H1 (cell line): ENCODE results near the gene MNAT1. TPM values are rescaled to one million over a fixed set of nuclear protein-coding genes. Genes with fewer than 3 reads are reported as not detected.

ENCODE experiments used
- CTCF ChIA-PET: fragments of 300-600 bp; sonication (Branson Sonifier 250); formaldehyde crosslinking; loops from one replicate; lab custom pipeline; 2021; ENCODE audit not compliant: partially characterized antibody; lab: Charles Lee
- POLR2A ChIA-PET: fragments of 300-600 bp; sonication (Branson Sonifier 250); formaldehyde crosslinking; loops from one replicate; lab custom pipeline; 2021; ENCODE audit warnings: inconsistent platforms; ENCODE audit not compliant: partially characterized antibody; lab: Charles Lee
- DNase-seq, 2 experiments: peaks; one replicate each; pipeline versions ENCODE4 v3.0.0 to v3.0.0-alpha.2; 2010 to 2022; ENCODE audit warnings: low spot score in 2 of 2, low read depth in 1 of 2, mixed read lengths in 1 of 2
- FAIRE-seq: peaks from 2 replicates; lab custom pipeline; 2011; peaks lifted over from hg19 to GRCh38; lab: Jason Lieb, UNC
- H2AFZ ChIP-seq: 2 replicates; pipeline ENCODE4 v1.8.1; 2012; ENCODE audit warnings: low read length, inconsistent platforms
- H2AK5ac ChIP-seq: 2 replicates; pipeline ENCODE4 v1.6.1; 2013; ENCODE audit warnings: low read depth, low read length
- H2BK120ac ChIP-seq: replicated peaks from 2 replicates; pipeline ENCODE3; 2013; ENCODE audit warnings: low read depth, low read length, inconsistent platforms
- H2BK12ac ChIP-seq: 2 replicates; pipeline ENCODE4 v1.6.1; 2013; ENCODE audit warnings: low read depth, low read length
- H2BK15ac ChIP-seq: 2 replicates; pipeline ENCODE4 v1.6.1; 2013; ENCODE audit warnings: low read length
- H2BK20ac ChIP-seq: 2 replicates; pipeline ENCODE4 v1.6.1; 2013; ENCODE audit warnings: low read length
- H2BK5ac ChIP-seq: 2 replicates; pipeline ENCODE4 v1.6.1; 2013; ENCODE audit warnings: low read depth, low read length
- H3K14ac ChIP-seq: 2 replicates; pipeline ENCODE4 v1.6.1; 2013; ENCODE audit warnings: inconsistent platforms; ENCODE audit not compliant: insufficient read length
- H3K18ac ChIP-seq: 2 replicates; pipeline ENCODE4 v1.6.1; 2013; ENCODE audit warnings: low read length; ENCODE audit errors: extremely low read depth
- H3K23ac ChIP-seq: 2 replicates; pipeline ENCODE4 v1.6.1; 2013; ENCODE audit warnings: inconsistent platforms; ENCODE audit not compliant: insufficient read length
- H3K23me2 ChIP-seq: 2 replicates; pipeline ENCODE4 v1.6.1; 2013; ENCODE audit warnings: low read depth, low read length
- H3K27ac ChIP-seq: 2 replicates; pipeline ENCODE4 v1.6.1; 2011; ENCODE audit warnings: low read depth, low read length, inconsistent platforms
- H3K27me3 ChIP-seq, 4 experiments: replicated peaks in 1 of 4; 1 replicate in 1 of 4; 2 replicates in 3 of 4; pipeline versions ENCODE4 v1.6.1 to v1.8.1; 2011 to 2013; ENCODE audit warnings: low read length in 3 of 4, mild to moderate bottlenecking in 3 of 4, inconsistent platforms in 2 of 4, mixed read lengths in 2 of 4, moderate library complexity in 1 of 4; ENCODE audit not compliant: control insufficient read depth in 3 of 4, insufficient read depth in 3 of 4; ENCODE audit errors: extremely low read depth in 1 of 4
- H3K36me3 ChIP-seq, 4 experiments: 2 replicates each; pipeline versions ENCODE4 v1.6.1 to v1.8.1; 2011 to 2013; ENCODE audit warnings: mild to moderate bottlenecking in 4 of 4, low read length in 3 of 4, moderate library complexity in 2 of 4, control low read depth in 1 of 4, inconsistent platforms in 1 of 4; ENCODE audit not compliant: insufficient read depth in 4 of 4, control insufficient read depth in 2 of 4
- H3K4ac ChIP-seq: replicated peaks from 2 replicates; pipeline ENCODE3; 2013; ENCODE audit warnings: low read length, low read depth, mixed read lengths, inconsistent platforms; ENCODE audit not compliant: insufficient read length
- H3K4me1 ChIP-seq, 4 experiments: replicated peaks in 1 of 4; 1 replicate in 1 of 4; 2 replicates in 3 of 4; pipeline versions ENCODE4 v1.6.1 to v1.8.1; 2011 to 2013; ENCODE audit warnings: low read length in 3 of 4, inconsistent platforms in 2 of 4, mixed read lengths in 1 of 4; ENCODE audit not compliant: insufficient read depth in 4 of 4, control insufficient read depth in 3 of 4
- H3K4me2 ChIP-seq, 2 experiments: 2 replicates each; pipeline versions ENCODE4 v1.6.1 to v1.8.1; 2011 to 2013; ENCODE audit warnings: low read depth in 2 of 2, low read length in 2 of 2, control low read depth in 1 of 2, inconsistent platforms in 1 of 2, mild to moderate bottlenecking in 1 of 2; ENCODE audit not compliant: insufficient read depth in 1 of 2
- H3K4me3 ChIP-seq, 4 experiments: fragments of 200-600, 300-600 bp in 1 of 4; sonication (generic), shearing (Covaris generic), sonication (Bioruptor Twin) in 1 of 4; 2 replicates each; pipeline versions ENCODE4 v1.5.1 to v1.8.1; 2011 to 2016; ENCODE audit warnings: low read length in 4 of 4, low read depth in 3 of 4, control low read depth in 2 of 4, inconsistent platforms in 2 of 4, mild to moderate bottlenecking in 2 of 4, mixed read lengths in 1 of 4, moderate library complexity in 1 of 4; ENCODE audit not compliant: insufficient read depth in 2 of 4; ENCODE audit errors: extremely low read depth in 1 of 4
- H3K56ac ChIP-seq: replicated peaks from 2 replicates; pipeline ENCODE3; 2013; ENCODE audit warnings: low read depth, mild to moderate bottlenecking, mixed read lengths, low read length, inconsistent platforms; ENCODE audit not compliant: insufficient read length
- H3K79me1 ChIP-seq: 2 replicates; pipeline ENCODE4 v1.6.1; 2013; ENCODE audit warnings: low read depth, low read length, control low read depth
- H3K79me2 ChIP-seq, 2 experiments: 2 replicates each; pipeline versions ENCODE4 v1.6.1 to v1.8.1; 2012 to 2013; ENCODE audit warnings: low read length in 2 of 2, mild to moderate bottlenecking in 2 of 2, inconsistent platforms in 1 of 2; ENCODE audit not compliant: insufficient read depth in 2 of 2, control insufficient read depth in 1 of 2
- H3K9ac ChIP-seq, 4 experiments: replicated peaks in 1 of 4; 1 replicate in 1 of 4; 2 replicates in 3 of 4; pipeline versions ENCODE4 v1.6.1 to v1.8.1; 2011 to 2013; ENCODE audit warnings: low read depth in 3 of 4, low read length in 3 of 4, control low read depth in 2 of 4, mild to moderate bottlenecking in 2 of 4, moderate library complexity in 2 of 4, inconsistent platforms in 1 of 4; ENCODE audit errors: extremely low read depth in 1 of 4
- H3K9me3 ChIP-seq, 2 experiments: 2 replicates each; pipeline versions ENCODE4 v1.6.1 to v1.8.1; 2012 to 2013; ENCODE audit warnings: mild to moderate bottlenecking in 2 of 2, moderate library complexity in 2 of 2, control low read depth in 1 of 2, inconsistent platforms in 1 of 2, low read depth in 1 of 2, low read length in 1 of 2, mixed read lengths in 1 of 2; ENCODE audit not compliant: insufficient read depth in 2 of 2
- H4K20me1 ChIP-seq, 2 experiments: replicated peaks in 1 of 2; 2 replicates each; pipeline versions ENCODE3 to v1.8.1; 2011 to 2013; ENCODE audit warnings: inconsistent platforms in 2 of 2, low read length in 2 of 2, mild to moderate bottlenecking in 1 of 2; ENCODE audit not compliant: insufficient read depth in 2 of 2, control insufficient read depth in 1 of 2
- H4K5ac ChIP-seq: 2 replicates; pipeline ENCODE4 v1.6.1; 2013; ENCODE audit warnings: low read length, low read depth, mixed read lengths, inconsistent platforms; ENCODE audit not compliant: insufficient read length
- H4K8ac ChIP-seq: 2 replicates; pipeline ENCODE4 v1.8.0; 2013; ENCODE audit warnings: mild to moderate bottlenecking, moderate library complexity, low read length, inconsistent platforms; ENCODE audit not compliant: insufficient read depth; ENCODE audit errors: extremely low read depth
- H4K91ac ChIP-seq: replicated peaks from 2 replicates; pipeline ENCODE3; 2013; ENCODE audit warnings: low read length, mixed read lengths, inconsistent platforms; ENCODE audit not compliant: insufficient read length
- JUND ChIP-seq: IDR thresholded peaks from 2 replicates; pipeline ENCODE4 v1.6.1; 2011; ENCODE audit warnings: mild to moderate bottlenecking, improper control_type of control experiment, low read length
- ZNF274 ChIP-seq: IDR thresholded peaks from 2 replicates; pipeline ENCODE4 v1.7.0; 2012; ENCODE audit warnings: low read length, borderline replicate concordance; ENCODE audit errors: extremely low read depth
- WGBS, 2 experiments: shearing (Covaris generic) in 1 of 2; methylation state at CpG; one replicate each; pipeline versions ENCODE4 v1.1.6 to v1.1.7; 2013 to 2015; ENCODE audit warnings: low lambda C conversion rate in 2 of 2, mixed read lengths in 2 of 2, inconsistent platforms in 1 of 2, low coverage in 1 of 2, missing lambda C conversion rate in 1 of 2; ENCODE audit not compliant: insufficient replicate concordance in 2 of 2, insufficient coverage in 1 of 2, insufficient read length in 1 of 2; ENCODE audit errors: extremely low coverage in 1 of 2, missing lambda C conversion rate in 1 of 2; 5-methylcytosine and 5-hydroxymethylcytosine counted together
- polyA plus RNA-seq, 7 experiments: library from polyadenylated mRNA; depleted of rRNA in 3 of 7; stranded (reverse) in 5 of 7; unstranded in 2 of 7; fragments of >200 nt in 5 of 7; fragments of 200-250 nt in 2 of 7; gene quantifications; 1 replicate in 5 of 7; 2 replicates in 1 of 7; 4 replicates in 1 of 7; pipeline versions ENCODE4 v1.2.1 to v1.2.3, GENCODE V29; 2011 to 2013; ENCODE audit warnings: missing spikeins in 2 of 7, mixed read lengths in 2 of 7
- total RNA-seq: library from RNA; stranded (reverse); fragmentation: NEBNext Ultra II Directional; extraction: Animal tissue kit (Norgen Biotek cat#: 25700); gene quantifications from 2 replicates; pipeline ENCODE4 v1.2.1, GENCODE V29; 2021

MNAT1 gene
- total and polyA plus RNA-seq, 2 of the 8 experiments (the other 6 are each of a cell fraction or from before 2014, with no cell fraction given): 34.7 to 52.1 TPM

- no peak for FAIRE-seq
- DNase-seq: no peak
- POLR2A ChIA-PET: interaction anchor here (0.8 to 2.3 kb wide), 2 partner anchors 8 to 57 kb away, joined by 4 to 9 read pairs; no protein-coding TSS in a partner anchor
Observed at GRCh38 chr14:60713513-60713912, 21.0 kb upstream of the MNAT1 start.

More at GRCh38 chr14:60713513-60713912, 21.0 kb upstream of the MNAT1 start:
- no peak overlapping the region for H2BK5ac ChIP-seq
- no peak overlapping the region for H4K91ac ChIP-seq
- H3K9ac ChIP-seq: no peak overlapping the region
- no peaks in the 10 kb centered on the region for H3K9me3 ChIP-seq
- H4K20me1 ChIP-seq: no peaks in the 10 kb centered on the region
- no peak overlapping the region for H3K14ac ChIP-seq
- WGBS, 2 experiments: 93% methylated on average over 6 of the region's 6 CpGs; no CpG with 5 or more reads in 1 of the 2 experiments
- TF ChIP-seq JUND: no peak
- TF ChIP-seq ZNF274: no peak
- H3K27me3 ChIP-seq: no peaks in the 10 kb centered on the region
- H2BK20ac ChIP-seq: no peak overlapping the region
- no peak overlapping the region for H2AK5ac ChIP-seq
- peaks cover 0 to 51% (median 10%) of the 10 kb centered on the region in 4 experiments; a peak in 3 of 8 replicates for H3K36me3 ChIP-seq
- H3K18ac ChIP-seq: no peak overlapping the region
- H3K23me2 ChIP-seq: no peaks in the 10 kb centered on the region
- H3K79me1 ChIP-seq: peaks cover 4% of the 10 kb centered on the region; the same call in 1 of the 2 replicates
- H3K4ac ChIP-seq: no peak overlapping the region
- no peak overlapping the region for H2BK120ac ChIP-seq
- peaks cover 0 to 39% of the 10 kb centered on the region in 2 experiments; a peak in 2 of 4 replicates for H3K79me2 ChIP-seq
- H3K4me2 ChIP-seq: no peak overlapping the region
- H3K4me1 ChIP-seq: peaks cover 0 to 5% (median 2%) of the 10 kb centered on the region in 4 experiments; a peak in 5 of 7 replicates
- no peak overlapping the region for H4K8ac ChIP-seq
- H2BK15ac ChIP-seq: no peak overlapping the region
- H2AFZ ChIP-seq: no peak overlapping the region
- H3K27ac ChIP-seq: no peak overlapping the region
- H3K56ac ChIP-seq: no peak overlapping the region
- no peak overlapping the region for H3K4me3 ChIP-seq
- no peak overlapping the region for H2BK12ac ChIP-seq
- H4K5ac ChIP-seq: no peak overlapping the region
- CTCF ChIA-PET: interaction anchor here (1.3 kb wide), 1 partner anchor 539 kb away, joined by 4 read pairs; no protein-coding TSS in a partner anchor
- H3K23ac ChIP-seq: no peak overlapping the region
